ENCODE results near the gene UNC50. TPM values are rescaled to one million over a fixed set of nuclear protein-coding genes. Genes with fewer than 3 reads are reported as not detected.

Gene UNC50
- total and polyA plus RNA-seq, 2 experiments from 2014 or later, result 35.0 to 60.8 TPM

GRCh38 chr2:98583276-98583675 is 25.1 kb upstream of the UNC50 start:
- no peak for TF ChIP-seq CTCF (IDR thresholded peaks at IDR 0.05; ENCODE audit: low read depth, low read length)
- Histone ChIP-seq H3K9me3 (ENCODE audit: low read depth) (no peaks in the 10 kb centered on the region), H3K27me3 (no peaks in the 10 kb centered on the region), H3K36me3 (peaks cover 6% of the 10 kb centered on the region), H3K4me1 (ENCODE audit: low read depth) (no peaks in the 10 kb centered on the region), H3K27ac (no peak overlapping the region), H3K4me3 (no peak overlapping the region)
- no peak for DNase-seq (ENCODE audit: low read depth in 1 of 2, low spot score in 1 of 2)

DNA sequence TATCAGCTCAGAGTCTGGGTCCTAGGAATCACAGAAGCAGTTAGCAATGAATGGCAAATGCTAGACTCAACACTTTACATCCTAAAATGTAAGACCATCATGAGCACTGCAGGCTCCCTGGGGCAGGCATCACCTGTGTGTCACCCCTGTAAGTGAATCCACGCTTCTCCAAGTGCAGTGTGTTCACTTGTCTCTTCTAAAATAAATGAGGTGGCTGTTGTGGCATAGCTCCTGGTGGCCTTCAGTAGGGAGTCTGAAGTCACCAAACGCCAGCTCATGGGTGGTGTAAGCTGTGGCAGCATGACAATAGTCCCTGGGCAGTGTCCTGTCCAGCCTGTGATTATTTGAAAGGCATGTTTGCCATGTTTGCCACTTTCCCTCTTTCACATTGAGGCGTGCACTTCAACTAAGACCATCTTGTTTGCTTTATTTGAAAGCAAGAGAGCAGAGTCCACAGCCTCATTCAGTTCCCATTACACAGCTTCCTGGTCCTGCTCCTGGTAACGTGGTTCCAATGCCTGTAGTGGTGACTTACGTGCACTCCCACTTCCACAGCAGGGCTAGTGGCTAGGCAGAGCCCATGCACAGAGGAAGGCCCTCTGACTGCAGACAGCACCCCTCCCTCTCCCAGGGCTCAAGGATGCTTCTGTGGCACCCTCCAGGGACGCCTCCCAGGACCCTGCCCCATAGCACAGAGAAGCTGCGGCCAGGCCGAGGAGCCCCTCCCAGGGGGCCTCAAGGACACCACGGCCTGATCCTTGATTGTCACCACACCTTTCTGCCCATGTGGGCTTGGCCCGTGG is 24.4 kb upstream of the UNC50 start:
- TF ChIP-seq CTCF (IDR thresholded peaks at IDR 0.05; ENCODE audit: low read depth, low read length), result no peak
- Histone ChIP-seq H3K4me3 (no peak overlapping the region), H3K9me3 (ENCODE audit: low read depth) (no peaks in the 10 kb centered on the region), H3K27ac (no peak overlapping the region), H3K4me1 (ENCODE audit: low read depth) (no peaks in the 10 kb centered on the region), H3K36me3 (peaks cover 6% of the 10 kb centered on the region), H3K27me3 (no peaks in the 10 kb centered on the region)
- DNase-seq (ENCODE audit: low read depth in 1 of 2, low spot score in 1 of 2), result no peak

DNA sequence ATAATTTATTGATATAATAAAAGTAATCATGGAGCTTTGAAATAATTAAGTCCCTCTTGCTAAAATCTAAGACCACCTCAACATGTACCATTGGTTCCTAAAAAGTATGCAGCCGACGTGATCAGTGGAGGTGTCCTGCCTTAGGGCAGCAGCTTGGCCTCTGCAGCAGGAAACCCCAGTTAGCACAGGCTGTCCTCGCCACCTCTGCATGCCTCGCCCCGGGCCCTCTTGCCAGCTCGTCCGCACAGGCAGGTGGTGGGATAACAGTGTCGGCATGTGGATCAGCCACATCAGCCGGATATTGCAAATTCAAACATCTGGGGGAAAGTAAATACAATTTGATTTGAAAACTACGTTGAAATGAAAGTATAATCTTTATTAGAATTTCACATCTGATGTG is 23.0 kb upstream of the UNC50 start:
- H3K36me3 ChIP-seq, result peaks cover 6% of the 10 kb centered on the region

GRCh38 chr2:98586551-98587140 is 21.7 kb upstream of the UNC50 start:
- TF ChIP-seq CTCF (IDR thresholded peaks at IDR 0.05; ENCODE audit: low read depth, low read length), result no peak
- Histone ChIP-seq H3K4me3 (no peak overlapping the region), H3K27me3 (no peaks in the 10 kb centered on the region), H3K36me3 (peaks cover 6% of the 10 kb centered on the region), H3K9me3 (ENCODE audit: low read depth) (no peaks in the 10 kb centered on the region), H3K27ac (no peak overlapping the region), H3K4me1 (ENCODE audit: low read depth) (no peaks in the 10 kb centered on the region)
- DNase-seq (ENCODE audit: low read depth in 1 of 2, low spot score in 1 of 2), result no peak

More for the DNA sequence above, 23.0 kb upstream of the UNC50 start:
- TF ChIP-seq CTCF (IDR thresholded peaks at IDR 0.05; ENCODE audit: low read depth, low read length), result no peak
- no peak overlapping the region for H3K27ac ChIP-seq
- no peak overlapping the region for H3K4me3 ChIP-seq
- H3K4me1 ChIP-seq (ENCODE audit: low read depth), result no peaks in the 10 kb centered on the region
- no peaks in the 10 kb centered on the region for H3K27me3 ChIP-seq
- DNase-seq (ENCODE audit: low read depth in 1 of 2, low spot score in 1 of 2), result no peak
- no peaks in the 10 kb centered on the region for H3K9me3 ChIP-seq (ENCODE audit: low read depth)

- Histone ChIP-seq H3K36me3 (no peaks in the 10 kb centered on the region), H3K9me3 (ENCODE audit: low read depth) (no peaks in the 10 kb centered on the region), H3K27ac (no peak overlapping the region), H3K4me1 (ENCODE audit: low read depth) (no peaks in the 10 kb centered on the region), H3K27me3 (no peaks in the 10 kb centered on the region), H3K4me3 (no peak overlapping the region)
- no peak for DNase-seq (ENCODE audit: low read depth in 1 of 2, low spot score in 1 of 2)
- TF ChIP-seq CTCF (IDR thresholded peaks at IDR 0.05; ENCODE audit: low read depth, low read length), result no peak
Measured at GRCh38 chr2:98588880-98589431, 19.4 kb upstream of the UNC50 start.
